HG03097 (cell line): Measurements from ENCODE around the gene RPS6KL1.

Experiments
- ATAC-seq: cut with Tn5 transposase; IDR thresholded peaks from one replicate; pipeline ENCODE4 v1.9.1; 2021; ENCODE audit not compliant: unreplicated experiment, low FRiP score

Gene RPS6KL1, protein sequence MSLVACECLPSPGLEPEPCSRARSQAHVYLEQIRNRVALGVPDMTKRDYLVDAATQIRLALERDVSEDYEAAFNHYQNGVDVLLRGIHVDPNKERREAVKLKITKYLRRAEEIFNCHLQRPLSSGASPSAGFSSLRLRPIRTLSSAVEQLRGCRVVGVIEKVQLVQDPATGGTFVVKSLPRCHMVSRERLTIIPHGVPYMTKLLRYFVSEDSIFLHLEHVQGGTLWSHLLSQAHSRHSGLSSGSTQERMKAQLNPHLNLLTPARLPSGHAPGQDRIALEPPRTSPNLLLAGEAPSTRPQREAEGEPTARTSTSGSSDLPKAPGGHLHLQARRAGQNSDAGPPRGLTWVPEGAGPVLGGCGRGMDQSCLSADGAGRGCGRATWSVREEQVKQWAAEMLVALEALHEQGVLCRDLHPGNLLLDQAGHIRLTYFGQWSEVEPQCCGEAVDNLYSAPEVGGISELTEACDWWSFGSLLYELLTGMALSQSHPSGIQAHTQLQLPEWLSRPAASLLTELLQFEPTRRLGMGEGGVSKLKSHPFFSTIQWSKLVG

DNA sequence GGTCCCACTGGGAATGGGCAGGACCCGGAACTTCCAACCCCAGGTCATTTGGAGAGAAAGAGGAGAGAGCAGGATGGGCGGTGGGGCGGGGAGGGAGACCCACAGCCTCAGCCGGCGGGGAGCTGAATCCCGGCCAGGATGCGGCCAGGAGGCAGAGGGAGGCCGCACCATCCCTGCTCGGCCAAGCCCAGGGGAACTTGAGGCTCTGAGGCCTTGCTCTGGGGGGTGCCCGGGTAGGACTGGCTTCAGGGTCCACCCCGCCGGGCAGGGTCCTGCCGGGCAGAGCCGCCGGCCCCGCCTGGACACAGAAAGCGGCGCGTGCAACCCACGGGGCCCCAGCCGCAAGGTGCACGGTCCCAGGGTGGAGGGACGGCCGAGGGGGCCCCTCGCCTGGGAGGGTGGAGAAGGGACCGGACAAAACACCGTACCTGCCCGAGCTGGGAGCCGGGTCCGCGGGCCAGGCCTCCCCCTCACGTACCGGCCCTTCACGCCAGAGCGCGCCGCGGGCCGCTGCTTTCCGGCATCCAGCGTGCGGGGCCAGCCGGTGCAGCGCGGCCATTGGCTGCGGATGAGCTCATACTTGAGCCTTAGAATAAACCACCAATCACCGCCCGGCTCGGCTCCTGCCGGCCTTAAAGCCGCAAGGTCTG, at the start of gene RPS6KL1:
Gene RPS6KL1, minus strand, starts transcription at position 509 of the 650 bp plus-strand sequence. CDS start 1,719 bp downstream, outside the sequence.
- peak; percentile 55 for ATAC-seq

DNA sequence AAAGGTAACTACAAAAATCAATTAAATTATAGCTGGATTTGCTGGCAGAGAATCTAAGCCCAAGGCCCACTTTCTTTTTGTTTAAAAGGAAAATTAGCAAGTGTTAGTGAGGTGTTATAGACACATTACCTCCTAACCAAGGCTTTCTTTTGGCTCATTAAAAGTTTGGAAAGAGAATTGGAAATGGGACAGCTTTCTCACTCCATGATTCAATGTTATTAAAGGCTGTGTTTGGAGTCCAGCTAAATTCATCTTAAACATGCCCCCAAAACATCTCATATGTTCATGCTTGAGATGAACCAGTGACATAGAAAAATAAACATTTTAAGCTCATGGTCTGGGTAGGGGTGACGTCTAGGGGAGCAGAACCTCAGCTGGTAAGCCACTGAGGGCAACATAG, 45.8 kb upstream of the RPS6KL1 start:
- no peak for ATAC-seq

DNA sequence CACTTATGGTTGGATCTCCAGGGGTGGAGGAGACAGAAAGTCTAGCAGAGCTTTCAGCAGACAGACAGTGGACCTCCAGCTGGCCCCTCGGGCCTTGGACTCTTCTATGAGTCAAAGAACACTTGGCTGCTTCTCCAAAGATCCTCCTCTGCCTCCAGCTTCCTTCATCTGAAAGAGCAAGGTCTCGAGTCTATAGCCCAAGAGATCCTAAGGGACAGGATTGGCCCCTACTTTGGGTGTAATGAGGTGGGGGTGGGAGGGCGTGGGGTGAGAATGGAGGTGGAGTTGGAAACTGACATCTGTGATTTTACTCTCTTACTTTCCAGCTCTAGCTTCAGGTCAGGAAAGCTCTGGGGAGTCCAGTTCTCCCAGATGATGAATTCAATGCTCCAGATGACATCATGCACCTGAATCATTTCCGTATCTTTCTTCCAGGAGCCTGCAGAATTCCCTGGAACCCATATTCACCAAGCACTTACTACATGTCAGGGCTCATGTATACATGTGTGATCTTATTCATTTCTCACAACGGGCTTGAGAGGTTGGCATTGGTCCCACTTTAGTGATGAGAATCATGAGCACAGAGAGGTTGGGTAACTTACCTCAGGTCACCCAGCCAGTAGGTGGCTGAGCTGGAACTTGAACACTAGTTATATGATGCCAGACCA, 42.6 kb upstream of the RPS6KL1 start:
- no peak for ATAC-seq

DNA sequence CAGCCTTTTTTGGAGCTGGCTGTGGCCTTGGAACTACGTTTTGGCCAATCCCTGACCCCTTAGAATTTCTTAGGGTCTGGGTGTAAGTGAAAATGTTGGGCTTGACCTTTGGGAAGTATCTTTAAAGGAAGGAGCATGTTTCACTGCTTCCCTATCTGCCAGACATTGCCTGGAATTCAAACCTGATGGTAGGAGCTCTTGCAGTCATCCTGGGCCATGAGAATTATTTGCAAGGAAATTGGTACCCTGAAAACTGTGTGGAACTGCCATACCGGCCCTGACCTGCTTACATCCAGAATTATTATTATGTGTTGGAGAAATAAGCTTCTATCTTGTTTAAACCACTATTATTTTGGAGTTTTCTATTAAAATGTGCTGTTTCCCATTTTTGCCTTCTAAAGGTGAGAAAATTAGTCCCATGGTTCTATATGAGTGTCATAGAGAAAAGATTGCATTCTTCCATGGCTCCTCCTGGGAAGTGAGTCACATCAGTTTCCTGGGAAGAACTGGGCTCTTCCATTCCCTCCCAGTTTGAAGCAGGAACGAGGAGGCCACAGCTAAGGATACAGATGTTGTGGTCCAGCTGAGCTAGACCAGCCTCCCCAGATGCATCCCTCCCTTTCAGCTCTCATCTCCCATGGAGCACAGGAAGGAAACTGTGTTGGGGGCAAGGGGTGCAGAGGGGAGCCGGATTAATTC, 41.9 kb upstream of the RPS6KL1 start:
- no peak for ATAC-seq

DNA sequence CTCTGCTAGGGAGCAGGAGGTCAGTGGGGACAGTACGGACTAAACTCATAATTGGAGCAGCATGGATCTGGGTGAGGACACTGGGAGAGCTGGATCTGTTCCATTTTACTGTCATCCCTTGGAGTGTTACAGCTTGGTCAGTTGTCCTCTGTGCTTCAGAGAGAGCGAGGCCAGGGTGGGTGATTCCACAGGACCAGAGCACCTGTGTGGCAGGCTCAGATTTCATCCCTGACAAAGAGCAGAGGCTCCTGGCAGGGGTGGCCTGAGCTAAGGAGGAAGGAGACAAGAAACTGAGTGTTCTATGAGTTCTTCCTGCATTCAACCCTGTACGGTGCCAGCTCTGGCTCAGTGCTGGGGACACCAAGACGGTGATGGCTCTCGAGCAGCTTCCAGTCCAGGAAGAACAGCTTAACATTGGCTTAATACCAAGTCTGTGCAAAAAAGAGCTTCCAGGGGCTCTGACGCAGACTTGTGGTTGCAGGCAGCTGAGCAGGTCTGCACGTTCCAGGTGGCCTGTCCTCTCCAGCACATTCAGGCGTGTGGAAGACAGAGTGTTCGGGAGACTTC, 40.7 kb upstream of the RPS6KL1 start:
- no peak for ATAC-seq

DNA sequence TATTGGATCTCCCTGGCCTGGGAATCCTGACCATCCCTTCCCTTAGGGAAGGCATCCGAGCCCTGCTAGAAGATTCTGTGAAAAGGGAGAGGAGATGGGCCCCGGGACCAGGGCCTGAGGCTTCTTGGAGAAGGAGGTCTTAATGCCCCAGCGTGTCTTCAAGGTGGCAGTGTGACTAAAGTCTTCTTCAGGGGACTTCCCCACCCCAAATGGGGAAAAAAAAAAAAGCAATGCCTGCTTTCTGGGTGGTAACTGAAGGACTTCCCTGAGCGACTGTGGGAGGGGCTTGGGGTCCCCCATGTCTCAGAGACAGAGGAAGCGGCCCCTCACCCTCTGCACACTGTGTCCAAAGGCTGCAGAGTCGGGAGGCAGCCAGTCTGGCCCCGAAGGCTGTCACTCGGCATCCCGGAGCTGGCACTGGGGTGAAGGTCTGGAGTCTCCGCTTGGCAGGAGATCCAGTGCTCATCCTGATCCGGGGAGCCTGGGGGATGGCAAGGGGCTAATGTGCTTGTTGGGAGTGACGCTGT, 40.2 kb upstream of the RPS6KL1 start:
- ATAC-seq, result no peak

DNA sequence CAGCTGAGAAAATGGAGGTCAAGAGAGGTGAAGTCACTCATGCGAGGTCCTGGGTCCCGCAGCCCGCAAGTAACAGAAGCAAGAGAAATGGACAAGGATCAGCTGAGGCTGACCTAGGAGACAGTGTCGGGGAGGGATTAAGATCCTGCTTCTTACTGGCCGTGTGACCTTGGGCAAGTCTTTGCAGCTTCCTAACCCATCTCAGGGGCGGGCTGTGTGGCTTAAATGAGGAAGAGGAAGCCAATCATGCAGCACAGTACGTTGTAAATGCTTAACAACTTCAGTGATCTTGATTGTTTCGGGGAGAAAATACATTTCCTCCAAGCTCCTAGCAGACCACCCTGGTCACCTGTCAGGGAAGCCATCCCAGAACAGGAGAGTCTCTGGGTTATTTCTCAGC, 39.4 kb upstream of the RPS6KL1 start:
- no peak for ATAC-seq

DNA sequence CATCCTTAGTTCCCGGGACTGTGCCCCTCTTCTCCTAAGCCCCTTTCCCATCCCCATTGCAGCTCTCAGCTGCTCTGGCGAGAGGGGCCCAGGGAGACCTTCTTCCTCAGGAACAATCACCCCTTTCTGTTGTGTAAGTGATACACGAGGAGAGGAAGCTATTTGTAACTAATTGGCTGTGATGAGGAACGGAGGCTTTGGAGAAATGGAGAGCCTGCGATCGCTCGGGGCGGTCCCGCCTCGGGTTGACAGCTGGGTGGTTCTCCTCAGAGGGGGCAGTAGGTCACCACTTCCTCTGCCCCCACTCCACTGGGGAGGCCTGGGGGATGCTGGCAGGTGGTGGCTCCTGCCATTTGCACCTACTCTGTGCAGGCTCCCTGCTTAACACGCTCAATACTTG, 39.0 kb upstream of the RPS6KL1 start:
- no peak for ATAC-seq

DNA sequence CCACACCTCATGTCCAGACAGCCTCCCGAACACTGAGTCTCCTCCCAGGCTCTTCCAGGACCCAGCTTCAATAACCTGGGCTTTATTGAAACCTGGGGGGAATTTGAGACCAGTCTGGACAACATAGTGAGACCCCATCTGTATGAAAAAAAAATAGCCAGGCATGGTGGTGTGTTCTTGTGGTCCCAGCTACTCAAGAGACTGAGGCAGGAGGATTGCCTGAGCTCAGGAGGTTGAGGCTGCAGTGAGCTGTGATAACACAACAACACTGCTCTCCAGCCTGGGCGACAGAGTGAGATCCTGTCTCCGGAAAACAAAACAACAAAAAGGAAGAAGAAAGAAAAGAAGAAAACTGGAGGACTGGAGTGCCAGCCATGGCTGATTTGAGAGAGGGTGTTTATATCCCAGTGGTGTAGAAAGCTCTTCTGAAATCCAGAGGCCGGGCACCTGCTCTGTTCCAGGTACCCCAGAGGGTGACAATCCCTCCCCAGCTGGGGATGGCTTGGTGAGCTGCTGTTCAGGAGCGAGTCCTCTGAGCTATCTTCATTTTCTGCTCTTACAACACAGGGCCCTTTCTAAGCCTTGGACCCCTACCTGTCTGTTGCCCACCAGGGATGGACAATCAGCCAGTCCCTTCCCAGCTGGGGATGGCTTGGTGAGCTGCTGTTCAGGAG, 38.3 kb upstream of the RPS6KL1 start:
- ATAC-seq, result no peak

DNA sequence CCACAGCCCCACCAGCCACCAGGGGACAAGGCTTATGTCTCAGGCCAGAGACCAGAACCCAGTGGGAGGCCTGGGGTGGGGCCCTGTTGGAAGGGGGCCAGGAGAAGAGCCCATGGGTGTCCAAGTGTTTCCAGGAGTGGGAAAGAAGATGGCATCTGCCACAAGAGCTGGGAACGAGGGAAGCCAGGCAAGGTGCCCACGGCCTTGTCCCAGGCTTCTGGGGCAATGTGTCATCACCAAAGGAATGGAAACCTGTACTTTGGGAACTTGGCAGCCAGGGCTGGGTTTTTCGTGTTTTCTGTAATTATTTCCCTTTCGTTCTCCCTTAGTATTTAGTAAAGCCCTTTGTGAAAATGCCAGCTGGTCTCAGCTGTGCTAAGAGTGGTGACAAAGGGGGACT, 37.7 kb upstream of the RPS6KL1 start:
- ATAC-seq, result no peak

DNA sequence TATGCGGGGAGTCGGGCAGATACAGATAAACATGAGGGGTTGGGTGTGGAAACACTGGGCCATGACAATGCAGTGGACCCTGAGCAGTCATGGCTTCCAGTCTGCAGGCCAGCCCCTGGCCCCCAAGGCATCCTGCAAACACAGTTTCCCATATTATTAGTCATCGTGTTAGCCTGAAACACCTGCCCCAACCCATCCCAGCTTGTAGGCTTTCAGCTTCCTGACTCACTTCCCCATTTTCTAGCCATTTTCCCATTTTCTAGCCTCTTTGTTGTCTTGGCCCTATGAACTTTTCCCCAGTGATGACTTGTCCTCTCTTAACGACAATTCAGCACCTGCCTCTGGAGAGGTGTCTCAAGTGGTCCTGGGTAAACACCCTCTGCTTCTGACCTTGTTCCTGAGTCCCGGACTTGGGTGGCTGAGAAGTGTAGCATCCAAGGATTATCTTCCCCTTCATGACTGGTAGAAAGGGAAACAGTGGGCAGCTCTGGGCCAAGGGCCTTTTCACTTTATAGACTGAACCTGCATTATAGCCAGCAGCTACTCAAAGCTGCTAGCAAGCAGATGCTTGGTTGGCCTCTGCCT, 36.6 kb upstream of the RPS6KL1 start:
- no peak for ATAC-seq

DNA sequence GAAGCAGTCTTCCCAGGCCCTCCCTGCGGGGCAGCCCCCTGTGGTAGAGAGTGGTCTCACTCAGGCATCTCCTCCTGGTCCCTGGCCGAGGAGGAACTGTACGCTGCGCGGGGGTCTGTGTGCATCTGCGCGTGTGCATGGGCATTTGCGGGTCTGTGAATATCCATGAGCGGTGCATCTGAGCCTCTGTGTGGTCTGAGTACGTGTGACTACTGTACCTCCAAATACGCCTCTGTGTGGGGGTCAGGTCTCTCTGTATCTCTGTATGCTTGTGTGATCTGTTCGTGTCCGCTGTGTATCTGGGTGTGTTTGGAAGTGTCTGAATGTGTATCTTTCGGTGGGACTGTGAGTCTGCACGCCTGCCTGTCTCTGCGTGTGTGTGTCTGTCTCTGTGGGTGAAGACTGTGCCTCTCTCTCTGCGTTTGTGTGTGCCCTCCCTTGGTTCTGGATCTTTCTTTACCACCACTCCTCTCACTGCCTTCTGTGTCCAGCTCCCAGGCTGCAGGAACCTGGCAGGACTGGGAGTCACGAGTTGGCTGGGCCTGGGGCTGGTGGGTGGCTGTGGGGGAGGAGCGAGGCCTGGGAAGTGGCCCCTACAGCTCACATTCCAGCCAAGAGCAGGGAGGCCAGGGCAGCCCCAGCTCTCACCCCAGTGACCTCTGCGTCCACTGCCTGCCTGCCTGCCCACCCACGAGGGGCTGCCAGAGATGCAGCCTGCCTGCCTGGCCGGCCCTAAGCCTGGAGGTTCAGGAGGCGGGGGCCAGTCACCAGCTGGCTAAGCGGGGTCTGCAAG, 33.4 kb upstream of the RPS6KL1 start:
- ATAC-seq, result no peak

DNA sequence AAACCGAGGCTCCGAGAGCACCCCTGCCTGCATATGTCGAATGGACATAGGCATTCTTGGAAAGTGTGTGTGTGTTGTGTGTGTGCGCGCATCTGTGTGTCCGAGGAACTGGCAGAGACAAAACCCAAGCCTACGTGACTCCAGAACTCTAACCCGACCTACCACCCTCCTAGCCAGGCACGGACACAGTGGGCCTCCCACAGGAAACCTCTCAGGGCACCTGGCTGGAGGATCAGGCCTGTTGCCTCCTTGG, 32.9 kb upstream of the RPS6KL1 start:
- no peak for ATAC-seq

DNA sequence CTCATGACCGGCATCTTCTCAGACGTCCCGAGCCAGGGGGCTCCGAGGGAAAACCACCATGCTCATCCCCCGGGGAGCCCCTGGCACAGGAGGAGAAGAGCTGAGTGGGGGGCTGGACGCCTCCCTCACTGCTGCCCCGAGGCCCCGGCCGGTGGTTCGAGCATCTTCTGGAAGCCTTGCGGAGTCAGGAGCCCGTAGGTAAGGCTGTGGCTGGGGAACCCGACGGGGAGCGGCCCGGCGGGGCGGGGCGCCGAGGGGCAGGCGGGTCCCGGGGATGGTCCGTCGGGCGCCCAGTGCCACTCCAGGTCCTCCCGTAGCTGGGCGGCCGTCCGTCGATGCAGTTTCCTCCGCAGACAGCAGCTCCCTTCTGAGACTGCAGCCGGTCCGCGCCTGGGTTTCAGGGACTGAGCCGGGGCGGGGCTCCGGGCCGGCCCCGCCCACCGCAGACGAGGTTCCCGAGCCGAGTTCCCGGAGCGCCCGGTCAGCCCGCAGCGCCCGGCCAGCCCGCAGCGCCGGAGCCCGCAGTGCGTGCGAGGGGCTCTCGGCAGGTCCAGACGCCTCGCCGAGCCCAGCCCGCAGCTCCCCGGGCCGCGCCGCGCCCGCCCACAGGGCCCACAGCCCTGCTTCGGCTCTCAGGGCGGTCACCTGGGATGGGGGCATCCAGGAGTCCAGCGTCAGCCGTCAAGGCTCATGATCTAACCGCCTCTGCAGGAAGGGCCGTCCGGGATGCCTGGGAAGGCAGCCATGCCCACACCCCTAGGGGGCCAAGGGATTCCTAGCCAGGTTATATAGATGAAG, 32.4 kb upstream of the RPS6KL1 start, which contains the start of gene PGF:
Gene PGF, minus strand, starts transcription at position 369 of the 798 bp plus-strand sequence. Its CDS starts 355 bp downstream, at position 14.
- ATAC-seq, result no peak

DNA sequence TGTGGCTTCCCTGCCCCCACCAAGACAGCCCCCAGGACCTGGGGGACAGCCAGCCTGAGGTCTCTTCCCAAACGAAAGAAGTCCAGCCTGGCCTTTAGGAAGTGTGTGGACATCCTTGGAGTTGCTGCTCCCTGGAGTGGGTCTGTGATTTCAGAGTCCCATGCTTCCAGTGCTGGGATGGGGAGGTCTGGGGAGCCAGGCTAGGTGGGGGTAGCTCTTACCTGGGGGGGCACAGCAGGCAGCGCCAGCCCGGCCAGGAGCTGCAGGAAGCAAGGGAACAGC, 31.8 kb upstream of the RPS6KL1 start:
- no peak for ATAC-seq

DNA sequence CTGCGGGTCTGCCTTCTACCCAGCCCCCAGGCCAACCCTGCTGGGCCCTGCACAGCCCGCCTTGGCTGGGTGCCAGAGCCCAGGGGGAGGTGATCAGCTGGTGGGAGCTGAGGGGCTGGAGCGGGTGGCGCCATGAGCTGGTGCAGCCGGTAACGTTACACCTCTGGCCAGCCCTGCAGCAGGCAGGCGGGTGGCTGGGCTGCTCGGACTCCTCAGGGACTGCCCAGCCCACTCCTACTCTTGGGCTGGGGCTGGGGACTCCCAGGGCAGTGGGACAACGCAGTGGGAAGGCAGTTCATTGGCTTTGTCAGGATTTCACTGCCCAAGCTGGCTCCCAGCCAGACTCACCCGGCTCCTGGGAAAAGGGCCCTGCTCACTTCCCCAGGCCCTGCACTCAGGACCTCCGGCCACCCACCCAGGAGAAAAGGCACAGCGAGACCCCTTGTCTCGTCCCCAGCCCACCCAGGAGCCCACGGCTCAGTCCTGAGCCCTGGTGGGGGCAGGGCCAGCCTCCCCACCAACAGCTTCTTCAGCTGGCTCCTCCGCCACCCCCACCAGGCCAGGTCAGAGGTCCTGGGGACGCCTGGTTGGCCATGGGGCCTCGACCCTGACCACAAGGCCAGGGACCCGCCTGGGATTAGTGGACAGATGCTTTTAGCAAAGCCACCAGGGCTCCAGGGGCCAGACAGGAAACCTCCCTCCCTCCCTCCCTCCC, 31.3 kb upstream of the RPS6KL1 start:
- ATAC-seq, result no peak

DNA sequence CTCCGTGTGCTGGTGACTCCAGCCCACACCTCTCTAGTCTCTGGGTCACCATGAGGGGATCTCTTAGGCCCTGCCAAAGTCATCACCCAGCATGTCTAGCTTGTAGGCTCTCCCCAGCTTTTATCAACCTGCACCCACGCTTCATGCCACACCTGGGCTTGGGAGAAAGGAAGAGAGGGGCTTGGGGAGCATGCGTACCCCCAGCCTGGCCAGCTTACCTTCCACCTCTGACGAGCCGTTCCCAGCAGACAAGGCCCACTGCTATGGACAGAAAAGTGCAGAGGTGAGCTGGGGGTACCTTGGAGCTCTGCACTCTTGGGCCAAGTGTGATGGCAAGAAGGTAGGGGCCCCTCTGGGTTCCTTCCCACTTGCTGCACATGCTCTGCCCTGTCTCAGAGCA, 30.6 kb upstream of the RPS6KL1 start:
- ATAC-seq, result no peak
